Panc1 (cell line): ENCODE results near the gene MACROH2A1.

Experiments used
- CTCF ChIP-seq: fragments of 450-650 bp; IDR thresholded peaks from 2 replicates; pipeline ENCODE4 v1.5.1; 2017; ENCODE audit warnings: mild to moderate bottlenecking
- POLR2AphosphoS5 ChIP-seq: IDR thresholded peaks from 2 replicates; pipeline ENCODE4 v1.6.1; 2012; ENCODE audit warnings: mild to moderate bottlenecking, low read depth, low read length, moderate library complexity
- TCF7L2 ChIP-seq: IDR thresholded peaks from 2 replicates; pipeline ENCODE4 v1.6.1; 2011; ENCODE audit warnings: mild to moderate bottlenecking, low read depth, low read length, inconsistent platforms
- TF ChIP-seq, protein P1 (sequence below), 2 experiments: IDR thresholded peaks; 2 replicates each; pipeline ENCODE4 v1.6.1; 2011 to 2012; ENCODE audit warnings: low read depth in 2 of 2, control low read depth in 1 of 2, low read length in 1 of 2, mild to moderate bottlenecking in 1 of 2, moderate library complexity in 1 of 2; ENCODE audit not compliant: insufficient read depth in 1 of 2

DNA sequence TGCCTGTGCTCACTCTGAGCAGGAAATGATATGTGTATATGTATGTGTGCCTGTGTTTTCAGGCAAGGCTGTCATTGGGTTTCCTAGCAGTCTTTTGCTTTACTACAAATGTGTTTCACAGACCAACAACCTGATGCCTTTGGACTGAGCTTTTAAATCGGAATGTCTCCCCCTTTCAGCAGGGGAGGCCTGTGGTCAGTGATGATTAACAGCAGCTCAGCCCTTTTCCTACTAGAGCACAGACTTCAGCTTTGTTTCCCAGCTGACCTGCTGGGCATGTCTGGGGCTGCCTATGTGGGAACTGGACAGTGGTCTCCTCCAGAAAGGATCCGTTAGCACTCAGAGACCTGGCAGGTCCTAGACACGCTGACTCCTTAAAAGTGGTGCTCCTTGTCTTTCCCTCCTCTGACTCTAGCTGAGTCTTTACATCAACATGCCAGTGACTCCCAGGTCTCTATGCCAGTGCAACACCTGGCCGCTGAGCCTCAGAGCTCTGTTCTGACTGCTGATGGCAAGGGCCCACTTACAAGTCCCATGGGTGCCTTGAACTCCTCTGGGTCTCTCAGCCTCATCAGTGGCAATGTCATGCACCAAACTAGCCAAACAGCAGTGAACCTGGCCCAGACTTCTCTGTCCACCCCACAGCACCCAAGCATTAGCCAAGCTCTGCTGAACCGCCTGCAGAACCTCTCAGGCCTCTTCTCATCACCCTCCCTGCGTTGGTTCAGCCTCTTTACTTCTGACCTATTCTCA, 7.7 kb downstream of the MACROH2A1 start:
- TF ChIP-seq POLR2AphosphoS5 (no peak), CTCF (no peak), TCF7L2 (no peak)
- TF ChIP-seq, protein P1, sequence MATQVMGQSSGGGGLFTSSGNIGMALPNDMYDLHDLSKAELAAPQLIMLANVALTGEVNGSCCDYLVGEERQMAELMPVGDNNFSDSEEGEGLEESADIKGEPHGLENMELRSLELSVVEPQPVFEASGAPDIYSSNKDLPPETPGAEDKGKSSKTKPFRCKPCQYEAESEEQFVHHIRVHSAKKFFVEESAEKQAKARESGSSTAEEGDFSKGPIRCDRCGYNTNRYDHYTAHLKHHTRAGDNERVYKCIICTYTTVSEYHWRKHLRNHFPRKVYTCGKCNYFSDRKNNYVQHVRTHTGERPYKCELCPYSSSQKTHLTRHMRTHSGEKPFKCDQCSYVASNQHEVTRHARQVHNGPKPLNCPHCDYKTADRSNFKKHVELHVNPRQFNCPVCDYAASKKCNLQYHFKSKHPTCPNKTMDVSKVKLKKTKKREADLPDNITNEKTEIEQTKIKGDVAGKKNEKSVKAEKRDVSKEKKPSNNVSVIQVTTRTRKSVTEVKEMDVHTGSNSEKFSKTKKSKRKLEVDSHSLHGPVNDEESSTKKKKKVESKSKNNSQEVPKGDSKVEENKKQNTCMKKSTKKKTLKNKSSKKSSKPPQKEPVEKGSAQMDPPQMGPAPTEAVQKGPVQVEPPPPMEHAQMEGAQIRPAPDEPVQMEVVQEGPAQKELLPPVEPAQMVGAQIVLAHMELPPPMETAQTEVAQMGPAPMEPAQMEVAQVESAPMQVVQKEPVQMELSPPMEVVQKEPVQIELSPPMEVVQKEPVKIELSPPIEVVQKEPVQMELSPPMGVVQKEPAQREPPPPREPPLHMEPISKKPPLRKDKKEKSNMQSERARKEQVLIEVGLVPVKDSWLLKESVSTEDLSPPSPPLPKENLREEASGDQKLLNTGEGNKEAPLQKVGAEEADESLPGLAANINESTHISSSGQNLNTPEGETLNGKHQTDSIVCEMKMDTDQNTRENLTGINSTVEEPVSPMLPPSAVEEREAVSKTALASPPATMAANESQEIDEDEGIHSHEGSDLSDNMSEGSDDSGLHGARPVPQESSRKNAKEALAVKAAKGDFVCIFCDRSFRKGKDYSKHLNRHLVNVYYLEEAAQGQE (IDR thresholded peaks at IDR 0.05; ENCODE audit: insufficient read depth in 1 of 2, low read depth in 2 of 2, low read length in 1 of 2): no peak
